KOPT-K1 (cell line): Measurements from ENCODE around the gene ARID3C.

Experiments used
- H3K27ac ChIP-seq: fragments of 200-600 bp; sonication (generic); 2 replicates; pipeline ENCODE4 v1.5.1; 2016; ENCODE audit warnings: antibody characterized with exemption, mild to moderate bottlenecking, low read depth, low read length; ENCODE audit not compliant: poor library complexity, severe bottlenecking
- H3K36me3 ChIP-seq: fragments of 200-600 bp; sonication (generic); 2 replicates; pipeline ENCODE4 v1.5.1; 2017; ENCODE audit warnings: antibody characterized with exemption, mild to moderate bottlenecking, low read length, moderate library complexity; ENCODE audit not compliant: insufficient read depth
- H3K9me3 ChIP-seq: fragments of 200-600 bp; sonication (generic); 2 replicates; pipeline ENCODE4 v1.5.1; 2017; ENCODE audit warnings: antibody characterized with exemption, low read length, mild to moderate bottlenecking; ENCODE audit not compliant: insufficient read depth, poor library complexity, severe bottlenecking

The ARID3C gene, protein sequence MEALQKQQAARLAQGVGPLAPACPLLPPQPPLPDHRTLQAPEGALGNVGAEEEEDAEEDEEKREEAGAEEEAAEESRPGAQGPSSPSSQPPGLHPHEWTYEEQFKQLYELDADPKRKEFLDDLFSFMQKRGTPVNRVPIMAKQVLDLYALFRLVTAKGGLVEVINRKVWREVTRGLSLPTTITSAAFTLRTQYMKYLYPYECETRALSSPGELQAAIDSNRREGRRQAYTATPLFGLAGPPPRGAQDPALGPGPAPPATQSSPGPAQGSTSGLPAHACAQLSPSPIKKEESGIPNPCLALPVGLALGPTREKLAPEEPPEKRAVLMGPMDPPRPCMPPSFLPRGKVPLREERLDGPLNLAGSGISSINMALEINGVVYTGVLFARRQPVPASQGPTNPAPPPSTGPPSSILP

DNA sequence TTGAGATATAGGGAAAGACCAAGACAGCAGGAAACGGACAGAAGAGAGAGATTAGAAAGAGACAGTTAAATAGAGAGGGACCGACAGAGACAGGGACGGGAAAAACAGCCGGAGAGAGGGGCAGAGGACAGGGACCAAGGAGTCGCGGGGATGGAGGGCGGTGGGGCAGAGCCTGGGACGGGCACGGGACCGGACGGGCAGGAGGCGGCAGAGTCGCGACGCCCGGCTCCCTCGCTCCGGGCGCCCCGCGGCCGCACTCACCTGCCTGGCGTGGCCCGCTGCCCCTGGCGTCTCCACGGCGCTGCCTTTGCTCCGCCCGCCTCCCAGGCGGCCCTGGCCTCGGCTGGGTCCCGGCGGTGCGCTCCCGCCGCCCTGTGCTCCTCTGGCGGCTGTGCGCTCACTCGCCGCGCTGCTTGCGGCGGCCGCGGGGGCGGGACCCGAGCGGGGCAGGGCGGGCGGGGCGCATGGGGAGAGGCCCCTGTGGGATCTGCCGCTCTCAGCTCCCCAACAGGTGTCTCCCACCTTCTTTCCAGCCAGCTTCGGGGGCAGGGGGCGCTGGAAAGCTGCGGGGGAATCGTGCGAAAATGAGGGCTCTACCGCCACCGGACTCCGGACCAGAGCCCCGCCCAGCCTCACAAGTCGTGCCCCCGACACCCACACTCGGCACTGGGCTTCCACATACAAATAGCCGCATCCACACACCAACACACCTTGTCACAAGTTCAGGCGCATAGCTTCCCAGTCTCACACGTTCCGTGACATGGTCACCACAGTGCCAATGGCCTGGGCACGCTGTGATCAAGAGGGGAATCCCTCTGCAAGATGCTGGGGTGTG is at the start of gene ARID3C:
TSS of gene ARID3C (minus strand) at position 411 of the 835 bp plus-strand sequence. CDS start 1,052 bp downstream, outside the sequence.
- H3K36me3 ChIP-seq = no peaks in the 10 kb centered on the region
- no peaks in the 10 kb centered on the region for H3K9me3 ChIP-seq
- H3K27ac ChIP-seq = no peak within 1 kb of the TSS

DNA sequence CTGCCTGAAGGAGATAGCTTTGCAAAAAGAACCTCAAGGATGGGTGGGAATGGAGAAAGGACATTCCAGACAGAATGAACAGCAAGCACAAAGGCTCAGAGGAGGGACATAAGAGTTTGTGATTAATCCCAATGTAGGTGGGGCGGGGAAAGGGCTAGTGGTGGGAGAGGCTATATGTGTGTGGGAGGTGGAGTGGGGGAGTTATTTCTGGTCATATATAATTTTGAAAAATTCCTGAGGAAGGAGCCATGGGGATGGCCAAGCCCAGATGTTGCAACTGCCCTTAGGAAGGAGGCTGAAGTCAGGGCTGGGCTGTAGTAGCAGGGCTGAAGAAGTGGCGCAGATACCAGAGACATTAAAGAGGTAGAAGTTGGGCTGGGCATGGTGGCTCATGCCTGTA is 47.0 kb upstream of the ARID3C start:
- Histone ChIP-seq H3K36me3 (no peaks in the 10 kb centered on the region), H3K27ac (no peak overlapping the region), H3K9me3 (peaks cover 2% of the 10 kb centered on the region)

DNA sequence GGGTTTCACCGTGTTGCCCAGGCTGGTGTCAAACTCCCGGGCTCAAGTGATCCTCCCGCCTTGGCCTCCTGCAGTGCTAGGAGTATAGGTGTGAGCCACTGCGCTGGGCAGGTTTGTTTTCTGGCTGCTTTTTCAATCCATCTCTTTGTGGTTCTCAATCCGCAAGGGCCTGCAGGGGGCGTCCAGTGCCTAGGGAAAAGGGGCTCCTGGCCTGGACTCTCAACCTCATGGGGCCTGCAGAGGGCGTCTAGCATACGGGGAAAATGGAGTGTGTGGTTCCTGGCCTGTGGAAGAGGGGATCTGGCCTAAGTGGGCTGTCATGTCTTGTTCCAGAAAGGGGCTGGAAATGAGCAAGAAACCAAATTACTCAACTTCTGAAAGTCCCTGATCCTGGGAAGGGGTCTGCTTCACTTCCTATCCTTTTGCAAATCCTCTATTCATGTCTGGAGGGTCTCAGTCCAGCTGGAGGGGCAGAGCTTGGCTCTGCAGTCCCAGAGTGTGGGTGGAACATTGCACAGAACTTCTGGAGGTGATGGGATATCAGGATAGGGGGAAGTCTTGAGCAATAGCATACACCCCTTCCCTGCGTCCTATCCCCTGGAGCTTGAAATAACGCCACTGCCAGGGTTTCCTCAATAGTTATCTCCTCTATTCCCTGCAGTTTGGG is 46.3 kb upstream of the ARID3C start:
- Histone ChIP-seq H3K36me3 (no peaks in the 10 kb centered on the region), H3K27ac (no peak overlapping the region), H3K9me3 (peaks cover 9% of the 10 kb centered on the region)

DNA sequence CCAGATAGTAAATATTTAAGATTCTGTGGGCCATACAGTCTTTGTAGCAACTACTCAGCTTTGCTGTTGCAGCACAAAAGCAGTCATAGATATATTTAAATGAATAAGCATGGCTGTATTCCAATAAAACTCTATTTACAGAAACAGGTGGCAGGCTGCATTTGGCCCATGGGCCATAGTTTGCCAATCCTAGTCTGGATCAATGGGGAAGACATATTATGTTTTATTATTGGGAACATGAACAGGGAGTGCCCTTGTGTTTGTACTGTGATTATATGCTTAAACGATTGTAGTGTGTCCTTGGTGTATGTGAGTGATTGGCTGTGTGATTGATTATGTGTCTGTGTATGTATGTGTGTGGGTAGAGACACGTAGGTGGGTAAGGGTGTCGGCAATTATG is 45.6 kb upstream of the ARID3C start:
- Histone ChIP-seq H3K27ac (no peak overlapping the region), H3K36me3 (no peaks in the 10 kb centered on the region), H3K9me3 (peaks cover 16% of the 10 kb centered on the region)

DNA sequence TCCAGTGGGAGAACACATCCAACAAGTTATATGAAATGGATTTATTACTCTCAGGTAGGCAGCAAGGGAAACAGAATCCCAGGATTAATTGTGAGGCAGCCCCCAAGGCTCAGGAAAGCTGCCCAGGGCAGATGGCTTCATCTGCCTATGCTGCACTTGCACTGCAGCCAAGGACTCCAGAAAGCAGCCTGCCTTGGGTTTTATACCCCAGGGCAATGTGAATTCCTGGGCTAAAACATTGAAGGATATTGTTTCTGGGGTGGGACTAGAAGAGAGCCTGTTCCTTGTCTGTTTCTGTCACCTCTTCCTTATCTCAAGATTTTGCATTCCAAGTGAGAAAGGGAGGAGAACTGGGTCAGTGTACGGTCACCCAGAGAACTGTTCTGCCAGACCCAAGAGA is 42.4 kb upstream of the ARID3C start:
- Histone ChIP-seq H3K27ac (no peak overlapping the region), H3K9me3 (peaks cover 20% of the 10 kb centered on the region), H3K36me3 (no peaks in the 10 kb centered on the region)

DNA sequence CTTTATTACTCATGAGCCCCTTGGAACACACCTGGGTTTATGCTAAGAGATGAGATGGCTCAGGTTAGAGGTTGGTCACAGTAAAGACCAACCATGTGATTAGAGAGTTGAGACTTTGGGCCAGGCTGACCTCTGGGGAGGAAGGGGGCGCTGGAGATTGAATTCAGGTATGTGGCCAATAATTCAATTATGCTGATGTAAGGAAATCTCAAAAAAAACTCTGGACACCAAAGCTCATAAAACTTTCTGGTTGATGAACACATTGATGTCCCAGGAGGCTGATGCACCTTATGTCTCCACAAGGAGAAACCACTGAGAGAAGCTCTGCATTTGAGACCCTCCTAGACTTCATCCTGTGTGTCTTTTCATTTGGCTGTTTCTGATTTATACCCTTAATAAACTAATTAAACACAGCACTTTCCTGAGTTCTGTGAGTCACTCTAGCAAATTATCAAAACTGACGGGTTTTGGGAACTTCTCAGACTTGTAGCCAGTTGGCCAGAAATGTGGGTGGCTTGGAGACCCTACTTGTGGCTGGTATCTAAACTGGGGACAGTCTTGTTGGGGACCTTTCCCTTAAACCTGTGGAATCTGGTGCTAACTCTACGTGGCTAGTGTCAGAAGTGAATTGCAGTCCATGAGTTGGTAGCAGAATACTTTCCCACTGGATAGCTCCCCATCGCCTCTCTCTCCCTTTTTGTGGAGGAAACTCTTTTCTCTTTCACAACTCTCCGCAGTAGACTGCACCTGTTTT is 41.1 kb upstream of the ARID3C start:
- Histone ChIP-seq H3K27ac (no peak overlapping the region), H3K36me3 (no peaks in the 10 kb centered on the region)

DNA sequence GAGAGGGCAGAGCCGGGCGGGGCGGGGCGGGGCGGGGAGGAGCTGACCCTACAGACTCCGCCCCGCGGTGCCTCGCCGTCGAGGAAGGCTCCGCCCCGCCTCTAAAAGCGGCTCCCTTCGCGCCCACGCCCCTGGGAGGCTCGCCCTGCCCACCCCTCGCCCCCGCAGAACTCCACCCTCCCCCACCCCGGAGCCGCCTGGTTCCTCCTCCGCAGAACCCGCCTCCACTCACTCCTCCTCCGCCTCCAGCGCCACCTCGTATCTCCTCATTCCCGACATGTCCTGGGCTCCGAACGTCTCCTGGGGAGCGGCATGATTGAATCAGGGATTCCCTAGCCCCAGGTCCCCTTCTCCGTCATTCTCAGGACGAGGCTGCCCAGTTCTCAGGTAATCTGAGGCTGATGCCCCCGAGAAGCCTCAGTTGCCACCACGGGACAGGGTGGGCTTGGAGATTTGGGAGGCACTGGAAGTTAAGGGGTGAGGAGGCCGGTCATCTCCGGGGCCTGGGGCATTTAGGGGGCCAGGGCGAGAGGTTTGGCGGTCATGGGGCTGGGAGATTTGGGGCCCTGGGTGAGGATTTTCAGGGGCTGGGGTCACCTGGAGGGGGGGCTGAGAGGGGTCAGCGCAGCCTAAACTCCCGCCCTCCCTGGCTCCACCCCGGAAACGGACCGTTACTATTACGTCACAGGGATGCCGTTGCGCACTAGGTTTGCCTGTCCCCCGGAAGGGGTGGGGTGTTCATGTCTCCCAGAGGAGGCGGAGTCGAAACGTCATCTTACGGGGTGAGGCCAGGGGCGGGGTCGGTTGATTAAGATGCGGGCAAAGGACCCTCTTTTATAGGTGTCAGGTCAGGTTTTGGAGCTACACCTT is 36.8 kb upstream of the ARID3C start:
- Histone ChIP-seq H3K27ac (peak overlapping the region; percentile 70), H3K36me3 (no peaks in the 10 kb centered on the region), H3K9me3 (peaks cover 16% of the 10 kb centered on the region)

More for the DNA sequence above, 41.1 kb upstream of the ARID3C start:
- peaks cover 20% of the 10 kb centered on the region for H3K9me3 ChIP-seq

DNA sequence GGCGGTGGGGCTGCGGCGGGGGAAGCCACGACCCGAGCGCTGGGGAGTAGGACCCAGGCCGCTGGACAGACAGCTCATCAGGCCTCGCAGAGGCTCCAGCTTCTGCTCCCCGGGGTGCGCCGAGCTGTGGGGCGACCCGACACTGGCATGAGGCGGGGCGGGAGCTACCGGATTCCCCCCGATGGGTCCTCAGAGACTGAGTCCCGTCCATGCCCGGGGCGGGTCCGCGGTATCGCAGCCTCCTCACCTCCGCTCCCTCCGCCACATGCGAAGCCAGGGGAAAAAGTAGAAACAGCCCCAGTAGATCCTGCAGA is 36.2 kb upstream of the ARID3C start:
- H3K27ac ChIP-seq = peak overlapping the region; percentile 26
- no peaks in the 10 kb centered on the region for H3K36me3 ChIP-seq
- peaks cover 10% of the 10 kb centered on the region for H3K9me3 ChIP-seq

DNA sequence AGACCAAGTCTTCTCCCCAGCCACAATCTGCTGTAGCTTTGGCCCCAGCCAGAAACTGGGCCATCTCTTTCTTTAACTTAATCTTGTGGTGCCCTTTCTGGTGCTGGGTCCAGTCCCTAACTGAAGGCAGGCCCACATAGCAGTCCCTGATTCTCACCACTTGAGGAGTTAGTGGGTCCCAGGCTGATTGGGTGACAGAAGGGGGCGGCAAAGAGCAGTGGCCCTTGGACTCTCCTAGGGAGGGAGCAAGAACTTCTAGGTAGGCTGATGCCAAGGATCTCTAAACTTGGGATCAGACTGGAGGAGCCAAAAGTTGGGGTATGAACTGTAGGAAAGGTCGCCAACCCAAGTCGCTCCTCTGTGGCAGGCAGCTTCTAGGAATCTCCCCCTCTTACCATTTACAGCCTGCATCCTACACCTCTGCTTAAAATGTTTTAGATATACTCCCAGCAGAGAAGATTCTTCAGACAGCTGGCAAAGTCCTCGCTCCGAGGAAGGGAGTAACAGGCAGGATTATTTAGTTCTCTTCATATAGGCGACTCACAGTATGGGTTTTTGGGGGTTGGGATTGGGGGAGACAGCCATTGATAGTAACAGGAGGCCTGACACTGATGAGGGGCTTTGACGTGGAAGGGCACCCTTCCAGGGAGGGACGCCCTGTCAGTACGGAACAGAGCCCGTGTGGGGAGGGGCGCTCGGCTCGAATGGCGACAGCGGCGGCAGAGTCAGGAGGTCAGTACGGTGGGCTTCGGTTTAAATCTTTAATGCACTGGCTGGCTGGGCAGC is 35.6 kb upstream of the ARID3C start:
- Histone ChIP-seq H3K36me3 (no peaks in the 10 kb centered on the region), H3K27ac (peak overlapping the region; percentile 26), H3K9me3 (peaks cover 4% of the 10 kb centered on the region)

DNA sequence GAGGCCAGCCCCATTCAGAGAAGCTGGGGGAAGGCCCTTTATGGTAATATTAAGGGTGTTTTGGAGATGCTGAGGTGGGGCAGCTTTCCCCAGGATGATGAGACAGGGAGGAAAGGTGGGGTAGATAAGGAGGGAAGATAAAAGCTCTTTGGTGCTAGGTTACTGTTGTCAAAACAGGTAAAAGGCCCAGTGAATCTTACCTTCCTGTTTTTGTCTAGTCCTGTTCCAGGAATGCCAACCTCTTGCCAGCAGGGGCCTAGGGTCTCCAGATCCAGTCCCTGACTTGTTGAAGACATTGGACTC is 34.4 kb upstream of the ARID3C start:
- Histone ChIP-seq H3K36me3 (no peaks in the 10 kb centered on the region), H3K27ac (no peak overlapping the region), H3K9me3 (no peaks in the 10 kb centered on the region)

DNA sequence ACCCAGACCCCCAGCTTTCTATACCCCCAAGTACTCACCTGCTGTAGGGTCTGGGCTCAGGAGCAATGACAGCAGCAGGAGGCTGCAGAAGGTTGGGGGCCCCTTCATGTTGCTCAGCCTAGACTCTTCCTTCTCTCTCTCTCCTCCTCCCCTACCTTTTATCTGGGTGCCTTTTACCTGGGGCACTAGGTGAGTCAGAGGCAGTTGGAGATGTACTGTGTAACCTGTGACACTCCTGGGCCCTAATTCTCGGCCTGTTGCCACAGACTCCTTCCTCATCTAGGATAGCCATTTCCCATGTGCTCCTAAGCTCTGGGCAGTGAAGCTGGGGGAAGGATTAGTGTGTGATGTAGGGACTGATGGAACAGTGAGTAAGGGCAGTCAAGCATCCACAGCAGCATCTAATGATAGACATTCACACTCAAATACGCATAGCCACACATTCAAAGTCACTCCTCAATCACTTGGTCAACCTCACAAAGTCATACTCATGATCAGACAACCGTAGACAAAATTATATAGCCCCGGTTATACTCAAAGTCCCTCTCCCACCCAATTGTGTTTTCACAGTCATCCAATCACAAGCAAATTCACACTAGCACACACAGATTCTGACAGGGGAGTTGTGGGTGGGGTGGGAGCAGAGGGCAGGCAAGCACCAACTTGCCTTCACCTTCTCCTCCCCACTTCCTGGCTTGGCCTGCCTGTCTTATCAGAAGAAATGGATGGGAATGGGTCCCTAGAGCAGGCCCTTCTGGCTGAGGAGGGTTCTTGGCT is 33.8 kb upstream of the ARID3C start, which contains the start of gene CCL27:
TSS of gene CCL27 (minus strand) at position 132 of the 777 bp plus-strand sequence. CDS start at position 108, 24 bp downstream.
- H3K36me3 ChIP-seq = no peaks in the 10 kb centered on the region
- H3K9me3 ChIP-seq = no peaks in the 10 kb centered on the region
- H3K27ac ChIP-seq = no peak within 1 kb of the TSS

DNA sequence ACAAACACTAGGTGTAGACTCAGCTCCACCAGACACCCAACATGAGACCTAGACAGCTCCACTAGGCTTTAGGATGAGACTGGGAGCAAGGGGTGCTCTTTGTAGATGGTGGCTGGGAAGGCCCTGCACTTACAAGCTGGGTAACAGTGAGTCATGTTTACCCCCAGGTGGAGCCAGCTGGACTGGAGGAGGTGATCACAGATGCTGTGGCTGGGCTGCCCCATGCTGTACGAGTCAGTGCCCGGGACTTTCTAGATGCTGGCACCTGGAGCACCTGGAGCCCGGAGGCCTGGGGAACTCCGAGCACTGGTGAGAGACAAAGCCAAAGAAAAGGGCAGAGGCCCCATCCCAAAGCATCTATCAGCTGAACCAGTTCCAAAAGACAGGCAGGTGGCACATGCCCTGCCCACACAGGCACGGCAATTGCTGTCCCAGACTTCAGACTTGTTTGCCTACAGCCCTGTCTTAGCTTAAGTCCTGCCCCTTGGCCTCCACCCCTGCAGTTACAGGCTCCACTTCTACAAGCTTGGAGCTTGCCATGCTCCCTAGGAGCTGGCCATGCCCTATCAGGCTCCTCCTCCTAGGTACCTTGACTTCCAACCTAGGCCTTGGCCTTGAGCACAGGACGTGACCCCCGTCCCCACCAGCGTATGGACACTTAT is 30.9 kb upstream of the ARID3C start:
- no peaks in the 10 kb centered on the region for H3K9me3 ChIP-seq
- no peak overlapping the region for H3K27ac ChIP-seq
- no peaks in the 10 kb centered on the region for H3K36me3 ChIP-seq
